ENCODE results near the gene UBAC2.
"Not testable (repeated sequence)": the region's sequence is repeated elsewhere in the genome, so short reads cannot be mapped to it uniquely, and the experiment has no call there.

Gene UBAC2

DNA sequence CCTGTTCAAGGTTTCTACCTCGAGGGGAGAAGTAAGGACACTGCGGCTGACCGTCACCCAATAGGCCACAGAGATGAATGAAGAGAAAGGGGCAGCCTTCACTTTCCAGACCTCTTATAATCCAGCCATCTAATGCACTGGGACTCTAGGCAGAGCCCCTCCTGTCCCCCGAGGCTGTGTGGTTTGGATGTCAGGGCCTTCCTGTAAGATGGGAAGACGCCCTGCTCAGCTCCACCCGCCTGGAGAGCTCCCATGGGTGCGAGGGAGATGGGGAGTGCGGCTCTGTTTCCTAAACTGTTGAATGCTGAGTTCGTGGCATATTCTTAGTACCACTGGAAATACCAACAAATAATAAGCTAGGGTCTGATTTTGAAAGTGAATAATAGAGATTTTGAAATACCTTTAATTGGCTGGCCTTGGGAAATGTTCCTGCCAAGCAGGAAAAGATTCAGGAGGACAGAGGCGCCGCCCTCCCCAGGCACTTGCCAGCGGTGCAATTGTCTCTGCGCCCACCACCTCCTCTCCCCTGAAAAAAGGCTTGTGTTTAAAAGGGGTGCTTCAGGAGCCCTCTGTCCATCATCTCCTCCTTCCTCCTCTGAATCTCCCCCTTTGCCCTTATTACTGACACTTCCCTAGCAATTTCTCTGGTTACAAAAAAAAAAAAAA, 191.9 kb downstream of the UBAC2 start:
- Histone ChIP-seq H3K27me3 (replicated peaks in 2 of 5; ENCODE audit: control insufficient read depth in 4 of 5, insufficient read depth in 5 of 5, low read length in 4 of 5) (peaks cover 0 to 2% (median 0%) of the 10 kb centered on the region in 5 experiments), H3K27ac (ENCODE audit: insufficient read depth in 1 of 2, low read depth in 1 of 2, low read length in 2 of 2, poor library complexity in 1 of 2, severe bottlenecking in 2 of 2) (no peak overlapping the region), H3K4me3 (ENCODE audit: control insufficient read depth in 1 of 7, extremely low read depth in 1 of 7, insufficient read depth in 4 of 7, low read depth in 2 of 7, low read length in 6 of 7) (no peak overlapping the region), H3K4me1 (ENCODE audit: control extremely low read depth in 1 of 4, control insufficient read depth in 4 of 4, insufficient read depth in 4 of 4, low read length in 3 of 4) (no peaks in the 10 kb centered on the region), H3K9me3 (ENCODE audit: control extremely low read depth in 1 of 5, control insufficient read depth in 4 of 5, insufficient read depth in 2 of 5, low read depth in 1 of 5, low read length in 4 of 5) (no peaks in the 10 kb centered on the region), H3K36me3 (ENCODE audit: control insufficient read depth in 4 of 4, insufficient read depth in 4 of 4, low read length in 3 of 4) (no peaks in the 10 kb centered on the region)
- WGBS (ENCODE audit: insufficient coverage), result 92% methylated on average over 4 of the region's 13 CpGs
- CTCF ChIA-PET, result interaction anchor here (0.8 to 10.5 kb wide), 7 partner anchors 10 to 122 kb away, joined by 3 to 114 read pairs (median 4); no protein-coding TSS in a partner anchor
- POLR2A ChIA-PET, result no interaction called here
- no peak for DNase-seq

DNA sequence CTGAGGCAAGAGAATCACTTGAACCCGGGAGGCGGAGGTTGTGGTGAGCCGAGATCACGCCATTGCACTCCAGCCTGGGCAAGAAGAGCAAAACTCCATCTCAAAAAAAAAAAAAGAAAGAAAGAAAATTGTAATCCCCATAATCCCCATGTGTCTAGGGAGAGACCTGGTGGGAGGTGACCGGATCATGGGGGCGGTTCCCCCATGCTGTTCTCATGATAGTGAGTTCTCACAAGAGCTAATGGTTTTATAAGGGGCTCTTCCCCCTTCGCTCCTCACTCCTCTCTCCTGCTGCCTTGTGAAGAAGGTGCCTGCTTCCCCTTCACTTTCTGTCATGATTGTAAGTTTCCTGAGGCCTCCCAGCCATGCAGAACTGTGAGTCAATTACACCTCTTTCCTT, 192.7 kb downstream of the UBAC2 start:
- CTCF ChIA-PET, result interaction anchor here (0.8 to 10.5 kb wide), 2 partner anchors 12 to 42 kb away, joined by 3 to 114 read pairs; no protein-coding TSS in a partner anchor
- 100% methylated on average over 1 of the region's 7 CpGs for WGBS (ENCODE audit: insufficient coverage)
- H3K36me3 ChIP-seq (ENCODE audit: control insufficient read depth in 4 of 4, insufficient read depth in 4 of 4, low read length in 3 of 4); H3K27ac ChIP-seq (ENCODE audit: insufficient read depth in 1 of 2, low read depth in 1 of 2, low read length in 2 of 2, poor library complexity in 1 of 2, severe bottlenecking in 2 of 2); H3K4me3 ChIP-seq (ENCODE audit: control insufficient read depth in 1 of 7, extremely low read depth in 1 of 7, insufficient read depth in 4 of 7, low read depth in 2 of 7, low read length in 6 of 7); H3K27me3 ChIP-seq (replicated peaks in 2 of 5; ENCODE audit: control insufficient read depth in 4 of 5, insufficient read depth in 5 of 5, low read length in 4 of 5); H3K4me1 ChIP-seq (ENCODE audit: control extremely low read depth in 1 of 4, control insufficient read depth in 4 of 4, insufficient read depth in 4 of 4, low read length in 3 of 4); H3K9me3 ChIP-seq (ENCODE audit: control extremely low read depth in 1 of 5, control insufficient read depth in 4 of 5, insufficient read depth in 2 of 5, low read depth in 1 of 5, low read length in 4 of 5); POLR2A ChIA-PET; DNase-seq: not testable (repeated sequence)

DNA sequence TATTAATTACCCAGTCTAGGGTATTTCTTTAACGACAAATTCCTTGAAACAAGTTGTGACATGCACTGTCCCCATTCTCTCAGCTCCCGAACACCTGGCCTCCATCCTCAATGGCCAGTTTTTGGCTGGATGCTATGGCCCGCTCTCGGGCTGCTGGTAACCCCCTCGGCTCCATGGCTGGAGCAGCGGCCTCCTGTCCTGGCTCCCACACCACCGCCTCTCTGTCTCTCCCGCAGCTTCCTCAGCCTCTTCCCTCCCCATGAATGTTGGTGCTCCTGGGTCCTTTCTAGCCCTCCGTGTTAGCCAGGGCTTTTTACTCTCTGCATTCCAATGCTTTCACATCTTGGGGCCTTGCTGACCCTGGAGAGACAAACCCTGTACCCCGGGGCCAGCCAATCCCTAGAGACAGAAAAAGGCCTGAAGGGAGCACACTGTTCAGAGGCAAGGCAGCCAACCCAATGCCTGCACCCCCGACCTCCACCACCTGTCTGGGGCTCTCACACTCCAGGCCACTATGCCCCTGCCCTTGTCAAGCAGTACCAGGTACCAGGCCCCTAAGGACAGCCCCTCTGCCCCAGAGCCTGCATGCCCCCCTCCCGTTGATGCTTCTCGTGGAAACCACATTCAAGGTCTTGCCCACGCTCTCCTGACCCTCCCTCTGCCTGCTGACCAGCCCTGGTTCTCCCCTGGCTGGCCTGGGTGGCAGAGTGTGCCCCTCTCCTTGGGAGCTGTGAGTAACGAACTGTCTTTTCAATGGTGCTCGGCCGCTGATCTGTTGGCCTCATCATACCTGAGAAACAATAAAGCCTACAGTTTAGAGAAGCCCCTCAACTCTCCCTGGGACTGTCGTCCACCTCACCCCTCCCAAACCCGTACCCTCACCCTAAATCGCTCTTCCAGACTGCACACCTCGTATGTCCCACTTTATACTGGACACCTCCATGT, 193.4 kb downstream of the UBAC2 start:
- WGBS (ENCODE audit: insufficient coverage), result 95% methylated on average over 17 of the region's 21 CpGs
- Histone ChIP-seq H3K27ac (ENCODE audit: insufficient read depth in 1 of 2, low read depth in 1 of 2, low read length in 2 of 2, poor library complexity in 1 of 2, severe bottlenecking in 2 of 2) (no peak overlapping the region), H3K36me3 (ENCODE audit: control insufficient read depth in 4 of 4, insufficient read depth in 4 of 4, low read length in 3 of 4) (no peaks in the 10 kb centered on the region), H3K9me3 (ENCODE audit: control extremely low read depth in 1 of 5, control insufficient read depth in 4 of 5, insufficient read depth in 2 of 5, low read depth in 1 of 5, low read length in 4 of 5) (no peaks in the 10 kb centered on the region), H3K27me3 (replicated peaks in 2 of 5; ENCODE audit: control insufficient read depth in 4 of 5, insufficient read depth in 5 of 5, low read length in 4 of 5) (peaks cover 0 to 2% (median 0%) of the 10 kb centered on the region in 5 experiments), H3K4me1 (ENCODE audit: control extremely low read depth in 1 of 4, control insufficient read depth in 4 of 4, insufficient read depth in 4 of 4, low read length in 3 of 4) (no peaks in the 10 kb centered on the region), H3K4me3 (ENCODE audit: control insufficient read depth in 1 of 7, extremely low read depth in 1 of 7, insufficient read depth in 4 of 7, low read depth in 2 of 7, low read length in 6 of 7) (no peak overlapping the region)
- CTCF ChIA-PET, result interaction anchor here (1.2 to 10.5 kb wide), 2 partner anchors 11 to 41 kb away, joined by 3 to 114 read pairs; no protein-coding TSS in a partner anchor
- POLR2A ChIA-PET, result no interaction called here
- no peak for DNase-seq

DNA sequence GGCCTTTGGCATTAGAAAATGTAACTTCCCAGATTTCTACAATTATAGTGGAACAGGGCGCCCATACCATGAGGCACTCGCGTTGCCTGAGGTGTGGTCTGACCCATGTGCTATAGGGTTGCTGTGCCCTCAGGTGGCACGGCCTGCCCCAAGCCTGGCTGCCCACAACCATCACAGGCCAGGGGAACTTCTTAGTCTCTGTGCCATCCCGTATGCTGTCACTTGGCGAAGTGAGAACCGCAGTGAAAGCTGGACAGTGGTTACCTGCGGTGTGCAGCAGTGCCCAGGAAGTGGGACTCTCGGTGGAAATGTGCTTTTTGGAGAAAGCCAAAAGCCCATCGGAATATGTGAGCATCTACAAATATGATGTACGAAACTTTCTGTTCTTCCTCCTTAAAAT, 194.8 kb downstream of the UBAC2 start:
- DNase-seq, result no peak
- CTCF ChIA-PET, result interaction anchor here (1.2 to 10.5 kb wide), 3 partner anchors 9 to 40 kb away, joined by 3 to 114 read pairs (median 4); no protein-coding TSS in a partner anchor
- POLR2A ChIA-PET, result no interaction called here
- no peak overlapping the region for H3K27ac ChIP-seq (ENCODE audit: insufficient read depth in 1 of 2, low read depth in 1 of 2, low read length in 2 of 2, poor library complexity in 1 of 2, severe bottlenecking in 2 of 2)
- H3K36me3 ChIP-seq (ENCODE audit: control insufficient read depth in 4 of 4, insufficient read depth in 4 of 4, low read length in 3 of 4), result no peaks in the 10 kb centered on the region
- H3K4me3 ChIP-seq (ENCODE audit: control insufficient read depth in 1 of 7, extremely low read depth in 1 of 7, insufficient read depth in 4 of 7, low read depth in 2 of 7, low read length in 6 of 7), result no peak overlapping the region
- peaks cover 0 to 2% (median 0%) of the 10 kb centered on the region in 5 experiments for H3K27me3 ChIP-seq (replicated peaks in 2 of 5; ENCODE audit: control insufficient read depth in 4 of 5, insufficient read depth in 5 of 5, low read length in 4 of 5)
- H3K4me1 ChIP-seq (ENCODE audit: control extremely low read depth in 1 of 4, control insufficient read depth in 4 of 4, insufficient read depth in 4 of 4, low read length in 3 of 4), result no peaks in the 10 kb centered on the region
- WGBS (ENCODE audit: insufficient coverage), result 96% methylated on average over 11 of the region's 11 CpGs
- H3K9me3 ChIP-seq (ENCODE audit: control extremely low read depth in 1 of 5, control insufficient read depth in 4 of 5, insufficient read depth in 2 of 5, low read depth in 1 of 5, low read length in 4 of 5), result no peaks in the 10 kb centered on the region

DNA sequence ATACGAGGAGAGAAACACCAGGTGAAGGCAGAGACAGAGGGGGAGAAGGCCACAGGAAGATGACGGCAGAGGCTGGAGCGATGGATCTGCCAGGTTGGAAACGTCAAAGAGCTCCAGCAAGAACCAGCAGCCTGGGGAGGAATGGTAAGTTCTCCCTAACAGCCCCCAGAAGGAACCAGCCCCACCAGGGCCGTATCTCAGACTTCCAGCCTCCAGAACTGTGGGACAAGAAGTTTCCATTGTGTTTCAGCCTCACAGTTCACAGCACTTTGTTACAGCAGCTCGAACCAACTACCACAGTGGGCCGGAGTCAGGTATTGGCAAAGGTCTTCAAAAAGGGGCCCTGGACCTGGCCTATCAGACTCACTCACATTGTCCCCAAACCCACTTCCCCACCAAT, 195.8 kb downstream of the UBAC2 start:
- CTCF ChIA-PET, result interaction anchor here (1.5 kb wide), 1 partner anchor 17 kb away, joined by 4 read pairs; no protein-coding TSS in a partner anchor
- H3K4me1 ChIP-seq (ENCODE audit: control extremely low read depth in 1 of 4, control insufficient read depth in 4 of 4, insufficient read depth in 4 of 4, low read length in 3 of 4), result no peaks in the 10 kb centered on the region
- POLR2A ChIA-PET, result no interaction called here
- H3K36me3 ChIP-seq (ENCODE audit: control insufficient read depth in 4 of 4, insufficient read depth in 4 of 4, low read length in 3 of 4), result no peaks in the 10 kb centered on the region
- WGBS (ENCODE audit: insufficient coverage), result 90% methylated on average over 7 of the region's 7 CpGs
- DNase-seq, result no peak
- peaks cover 0 to 2% (median 0%) of the 10 kb centered on the region in 5 experiments for H3K27me3 ChIP-seq (replicated peaks in 2 of 5; ENCODE audit: control insufficient read depth in 4 of 5, insufficient read depth in 5 of 5, low read length in 4 of 5)
- H3K27ac ChIP-seq (ENCODE audit: insufficient read depth in 1 of 2, low read depth in 1 of 2, low read length in 2 of 2, poor library complexity in 1 of 2, severe bottlenecking in 2 of 2), result no peak overlapping the region
- no peak overlapping the region for H3K4me3 ChIP-seq (ENCODE audit: control insufficient read depth in 1 of 7, extremely low read depth in 1 of 7, insufficient read depth in 4 of 7, low read depth in 2 of 7, low read length in 6 of 7)
- no peaks in the 10 kb centered on the region for H3K9me3 ChIP-seq (ENCODE audit: control extremely low read depth in 1 of 5, control insufficient read depth in 4 of 5, insufficient read depth in 2 of 5, low read depth in 1 of 5, low read length in 4 of 5)

DNA sequence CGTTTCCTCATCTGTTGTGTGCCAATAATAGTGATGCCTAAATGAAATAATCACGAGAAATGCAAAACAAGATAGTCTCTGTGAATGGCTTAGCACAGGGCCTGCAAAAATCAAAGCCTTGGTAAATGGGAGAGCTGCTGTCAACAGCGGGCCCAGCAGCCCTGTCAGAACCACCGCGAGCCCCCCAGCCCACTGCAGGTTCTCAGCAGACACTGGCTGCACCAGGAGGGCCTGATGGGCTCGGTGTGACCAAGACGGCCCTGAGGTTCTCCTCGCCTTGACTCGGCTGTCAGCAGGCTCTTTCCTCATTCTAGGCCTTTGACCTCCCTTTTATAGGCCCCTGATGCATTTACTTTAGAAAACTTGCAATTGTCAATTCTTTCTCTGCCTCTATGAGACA, 197.4 kb downstream of the UBAC2 start:
- no peak for DNase-seq
- POLR2A ChIA-PET, result no interaction called here
- Histone ChIP-seq H3K27me3 (replicated peaks in 2 of 5; ENCODE audit: control insufficient read depth in 4 of 5, insufficient read depth in 5 of 5, low read length in 4 of 5) (peaks cover 0 to 2% (median 0%) of the 10 kb centered on the region in 5 experiments), H3K36me3 (ENCODE audit: control insufficient read depth in 4 of 4, insufficient read depth in 4 of 4, low read length in 3 of 4) (no peaks in the 10 kb centered on the region), H3K4me1 (ENCODE audit: control extremely low read depth in 1 of 4, control insufficient read depth in 4 of 4, insufficient read depth in 4 of 4, low read length in 3 of 4) (no peaks in the 10 kb centered on the region), H3K4me3 (ENCODE audit: control insufficient read depth in 1 of 7, extremely low read depth in 1 of 7, insufficient read depth in 4 of 7, low read depth in 2 of 7, low read length in 6 of 7) (no peak overlapping the region), H3K27ac (ENCODE audit: insufficient read depth in 1 of 2, low read depth in 1 of 2, low read length in 2 of 2, poor library complexity in 1 of 2, severe bottlenecking in 2 of 2) (no peak overlapping the region), H3K9me3 (ENCODE audit: control extremely low read depth in 1 of 5, control insufficient read depth in 4 of 5, insufficient read depth in 2 of 5, low read depth in 1 of 5, low read length in 4 of 5) (no peaks in the 10 kb centered on the region)
- 100% methylated on average over 9 of the region's 9 CpGs for WGBS (ENCODE audit: insufficient coverage)
- CTCF ChIA-PET, result interaction anchor here (0.7 to 1.5 kb wide), 3 partner anchors 9 to 15 kb away, joined by 4 read pairs; no protein-coding TSS in a partner anchor

Data from common myeloid progenitor, CD34-positive (primary cell).